GM12873 (cell line): ENCODE measurements around the gene NCCRP1.

ENCODE experiments used
- TF ChIP-seq, protein P1 (sequence below): IDR thresholded peaks from 2 replicates; pipeline ENCODE4 v1.5.1; 2012; ENCODE audit warnings: low read depth, mild to moderate bottlenecking, moderate library complexity, low read length, control low read depth; ENCODE audit not compliant: insufficient read depth; ENCODE audit errors: missing control alignments

The NCCRP1 gene

DNA sequence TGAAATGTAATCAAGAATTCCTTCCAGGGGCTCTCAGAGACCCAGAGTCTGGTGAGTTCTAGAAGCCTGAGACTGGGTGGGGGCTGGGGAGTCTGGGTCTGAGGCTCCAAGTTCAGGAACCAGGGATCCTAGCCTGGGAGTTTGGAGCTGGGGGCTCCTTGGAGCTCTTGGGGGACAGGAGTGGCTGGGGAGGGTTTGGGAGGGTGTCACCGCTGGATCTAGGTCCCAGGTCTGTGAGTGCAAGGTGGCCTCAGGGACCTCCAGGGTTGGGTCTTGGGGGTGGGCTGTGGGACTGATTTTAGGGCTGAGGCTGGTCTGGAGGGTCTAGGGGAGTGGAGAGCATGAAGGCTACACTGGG, 6.2 kb downstream of the NCCRP1 start:
- TF ChIP-seq, protein P1, sequence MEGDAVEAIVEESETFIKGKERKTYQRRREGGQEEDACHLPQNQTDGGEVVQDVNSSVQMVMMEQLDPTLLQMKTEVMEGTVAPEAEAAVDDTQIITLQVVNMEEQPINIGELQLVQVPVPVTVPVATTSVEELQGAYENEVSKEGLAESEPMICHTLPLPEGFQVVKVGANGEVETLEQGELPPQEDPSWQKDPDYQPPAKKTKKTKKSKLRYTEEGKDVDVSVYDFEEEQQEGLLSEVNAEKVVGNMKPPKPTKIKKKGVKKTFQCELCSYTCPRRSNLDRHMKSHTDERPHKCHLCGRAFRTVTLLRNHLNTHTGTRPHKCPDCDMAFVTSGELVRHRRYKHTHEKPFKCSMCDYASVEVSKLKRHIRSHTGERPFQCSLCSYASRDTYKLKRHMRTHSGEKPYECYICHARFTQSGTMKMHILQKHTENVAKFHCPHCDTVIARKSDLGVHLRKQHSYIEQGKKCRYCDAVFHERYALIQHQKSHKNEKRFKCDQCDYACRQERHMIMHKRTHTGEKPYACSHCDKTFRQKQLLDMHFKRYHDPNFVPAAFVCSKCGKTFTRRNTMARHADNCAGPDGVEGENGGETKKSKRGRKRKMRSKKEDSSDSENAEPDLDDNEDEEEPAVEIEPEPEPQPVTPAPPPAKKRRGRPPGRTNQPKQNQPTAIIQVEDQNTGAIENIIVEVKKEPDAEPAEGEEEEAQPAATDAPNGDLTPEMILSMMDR: no peak

DNA sequence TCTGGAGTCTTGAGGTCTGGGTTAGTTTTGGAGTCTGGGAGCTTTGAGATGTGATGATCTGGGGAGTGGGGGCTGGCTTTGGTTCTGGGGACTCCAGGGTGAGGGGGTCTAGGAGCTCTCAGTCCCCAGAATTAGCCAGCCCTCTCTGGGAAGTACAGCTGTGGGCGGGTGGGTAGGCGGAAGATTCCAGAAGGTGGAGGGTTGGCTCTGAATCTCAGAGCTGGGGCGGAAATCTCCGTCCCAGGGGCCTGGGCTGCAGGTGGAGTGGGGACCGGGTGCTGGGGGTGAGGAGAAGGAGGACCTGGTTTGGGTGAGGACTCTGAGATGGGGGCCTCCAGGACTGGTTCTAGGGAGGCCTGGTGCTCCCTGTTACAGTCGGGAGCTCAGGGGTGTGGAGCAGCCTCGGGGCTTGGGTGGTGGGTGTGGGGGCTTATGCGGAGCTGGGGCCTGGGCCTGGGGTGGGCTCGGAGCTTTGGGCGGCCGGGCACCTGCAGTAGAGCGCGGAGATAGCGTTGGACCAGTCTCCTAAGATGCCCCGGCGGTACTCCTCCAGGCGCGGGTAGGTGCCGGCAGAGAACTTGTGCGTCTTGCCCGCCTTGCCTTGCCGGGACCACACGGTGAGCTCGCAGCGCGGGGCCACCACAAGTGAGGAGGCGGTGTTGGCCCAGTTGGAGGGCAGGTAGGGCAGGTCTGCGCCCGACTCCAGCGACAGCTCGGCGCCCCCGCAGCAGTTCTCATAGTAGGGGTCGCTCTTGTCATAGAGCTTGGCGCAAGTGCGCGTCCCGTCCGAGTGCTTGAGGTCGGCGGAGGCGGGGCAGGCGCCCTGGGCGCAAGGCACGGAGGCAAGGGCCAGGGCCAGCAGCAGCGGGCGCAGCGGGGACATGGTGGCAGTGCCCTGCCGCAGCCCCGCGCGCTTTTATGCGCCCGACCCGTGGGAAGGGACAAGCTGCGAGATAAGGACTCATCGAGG, 6.9 kb downstream of the NCCRP1 start, which contains the start of gene SYCN:
Gene SYCN, minus strand, starts transcription at position 892 of the 970 bp plus-strand sequence. Its CDS starts 9 bp downstream, at position 883.
- TF ChIP-seq, protein P1: no peak

DNA sequence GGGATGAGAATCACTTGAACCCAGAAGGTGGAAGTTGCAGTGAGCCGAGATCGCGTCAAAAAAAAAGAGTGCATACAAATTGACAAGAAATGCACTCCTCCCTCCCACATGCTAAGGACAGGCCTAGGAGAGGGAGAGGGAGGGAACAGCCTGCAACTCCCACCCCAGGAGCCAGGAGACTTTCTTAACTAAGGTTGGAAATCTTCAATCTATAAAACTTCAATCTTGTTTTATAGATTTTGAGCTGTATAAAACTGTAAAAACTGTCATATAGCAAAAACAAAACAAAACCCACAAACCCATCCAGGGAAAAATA, 8.6 kb downstream of the NCCRP1 start:
- TF ChIP-seq, protein P1: no peak

DNA sequence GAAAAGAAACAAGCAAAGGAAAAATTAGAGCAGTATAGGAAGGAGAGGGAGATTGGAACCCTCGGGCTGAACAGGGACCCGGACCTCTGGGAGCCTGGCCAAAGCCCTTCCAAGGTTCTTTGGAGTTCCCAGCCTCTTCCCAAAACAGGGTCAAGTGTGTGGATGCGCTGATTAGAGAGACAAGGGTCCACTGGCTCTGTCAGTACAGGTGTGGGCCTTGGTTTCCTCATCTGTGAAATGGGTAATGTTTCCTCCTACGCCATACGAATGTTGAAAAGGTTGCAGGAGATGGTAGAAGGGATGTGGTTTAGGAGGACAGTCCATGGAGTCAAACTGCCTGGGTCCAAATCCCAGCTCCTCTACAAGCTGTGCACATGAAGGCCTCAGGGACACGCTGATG, 9.4 kb downstream of the NCCRP1 start:
- TF ChIP-seq, protein P1: no peak

DNA sequence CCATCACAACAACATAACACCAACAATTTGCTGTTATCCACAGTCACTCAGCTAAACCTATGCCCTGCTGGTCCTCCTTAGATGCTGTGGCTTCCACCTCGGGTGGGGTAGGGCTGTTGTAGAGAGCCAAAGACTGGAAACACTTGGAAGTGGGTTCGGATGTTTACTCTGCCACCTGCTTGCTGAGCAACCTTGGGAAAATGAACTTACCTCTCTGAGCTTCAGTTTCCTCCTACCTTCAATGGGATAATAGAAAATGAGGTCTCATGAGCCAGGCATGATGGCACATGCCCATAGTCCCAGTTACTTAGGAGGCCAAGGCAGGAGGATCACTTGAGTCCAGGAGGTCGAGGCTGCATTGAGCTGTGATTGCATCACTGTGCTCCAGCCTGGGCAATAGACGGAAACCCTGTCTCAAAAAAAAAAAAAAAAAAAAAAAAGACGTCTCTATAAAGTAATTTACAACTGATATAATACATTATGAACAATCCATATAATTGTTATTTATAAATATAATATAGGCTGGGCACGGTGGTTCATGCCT, 10.6 kb downstream of the NCCRP1 start:
- TF ChIP-seq, protein P1: no peak

DNA sequence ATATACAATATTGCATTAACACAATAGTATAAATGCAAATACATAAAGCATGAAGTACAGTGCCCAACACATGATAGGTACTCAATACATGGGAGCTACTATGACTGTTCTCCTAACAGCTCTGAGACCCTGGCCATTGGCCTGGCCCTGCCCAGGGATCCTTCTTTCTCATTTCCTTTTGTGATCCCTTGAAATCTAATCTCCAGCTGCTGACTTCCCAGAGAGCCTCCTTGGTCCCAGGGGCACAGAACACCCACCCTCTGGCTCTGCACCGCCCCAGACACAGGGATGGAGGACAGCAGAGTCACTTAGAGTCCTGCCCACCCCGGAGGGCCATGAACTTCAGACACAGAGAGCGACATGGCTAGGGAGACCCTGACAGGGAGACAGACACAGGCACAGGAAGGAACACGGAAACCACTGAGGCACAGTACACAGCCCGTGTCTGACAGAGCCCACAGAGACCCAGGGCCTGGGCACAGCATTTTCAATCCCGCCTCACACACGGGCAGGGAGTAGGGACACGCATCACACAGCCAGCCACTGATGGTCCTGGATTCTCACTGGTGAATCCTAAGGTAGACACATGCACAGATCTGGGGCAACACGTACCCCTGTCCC, 11.5 kb downstream of the NCCRP1 start:
- TF ChIP-seq, protein P1: no peak

DNA sequence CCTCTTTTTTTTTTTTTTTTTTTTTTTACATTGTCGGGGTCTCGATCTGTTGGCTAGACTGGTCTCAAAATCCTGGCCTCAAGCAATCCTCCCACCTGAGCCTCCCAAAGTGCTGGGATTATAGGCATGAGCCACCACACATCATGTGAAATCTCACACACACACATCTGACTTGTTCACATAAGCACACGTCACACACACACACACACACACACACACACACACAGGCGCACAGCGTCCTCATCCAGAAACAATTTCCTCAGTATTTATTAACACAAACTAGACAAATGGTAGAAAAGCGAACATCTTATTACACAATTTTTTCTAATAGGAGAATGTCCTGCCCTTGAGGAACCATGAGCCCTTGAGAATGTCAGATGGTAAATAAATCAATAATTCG, 12.4 kb downstream of the NCCRP1 start:
- TF ChIP-seq, protein P1: no peak
